Measurements from ENCODE around the gene SLC41A3. TPM values are rescaled to one million over a fixed set of nuclear protein-coding genes. Genes with fewer than 3 reads are reported as not detected.
"Not testable (repeated sequence)": the region's sequence is repeated elsewhere in the genome, so short reads cannot be mapped to it uniquely, and the experiment has no call there.

The SLC41A3 gene
- total RNA-seq, 1 donor from 2014 or later, result 99.1 TPM

GRCh38 chr3:126054870-126055269 is 29.1 kb downstream of the SLC41A3 start:
- DNase-seq (ENCODE audit: low read depth), result no peak

GRCh38 chr3:126053949-126054569 is 29.9 kb downstream of the SLC41A3 start:
- no peak for DNase-seq (ENCODE audit: low read depth)

- no peak for DNase-seq (ENCODE audit: low read depth)
These were observed 30.4 kb downstream of the SLC41A3 start for GRCh38 chr3:126053513-126053912.

GRCh38 chr3:126052196-126053058 is 31.5 kb downstream of the SLC41A3 start:
- no peak for DNase-seq (ENCODE audit: low read depth)

GRCh38 chr3:126051741-126052140 is 32.2 kb downstream of the SLC41A3 start:
- DNase-seq (ENCODE audit: low read depth), result no peak

- no peak for DNase-seq (ENCODE audit: low read depth)
These were observed 32.7 kb downstream of the SLC41A3 start for GRCh38 chr3:126051234-126051633.

- no peak for DNase-seq (ENCODE audit: low read depth)
These were observed 33.3 kb downstream of the SLC41A3 start for GRCh38 chr3:126050626-126051025.

GRCh38 chr3:126050050-126050392 is 33.9 kb downstream of the SLC41A3 start:
- DNase-seq (ENCODE audit: low read depth), result no peak

GRCh38 chr3:126049289-126050049 is 34.5 kb downstream of the SLC41A3 start:
- no peak for DNase-seq (ENCODE audit: low read depth)

- DNase-seq (ENCODE audit: low read depth), result no peak
These were observed 43.5 kb downstream of the SLC41A3 start for GRCh38 chr3:126040386-126040785.

GRCh38 chr3:126039870-126040269 is 44.1 kb downstream of the SLC41A3 start:
- no peak for DNase-seq (ENCODE audit: low read depth)

GRCh38 chr3:126038791-126039190 is 45.1 kb downstream of the SLC41A3 start:
- DNase-seq (ENCODE audit: low read depth), result not testable (repeated sequence)

- DNase-seq (ENCODE audit: low read depth), result no peak
These were observed 47.8 kb downstream of the SLC41A3 start for GRCh38 chr3:126036056-126036549.

- DNase-seq (ENCODE audit: low read depth), result no peak
These were observed 48.4 kb downstream of the SLC41A3 start for GRCh38 chr3:126035362-126036050.

GRCh38 chr3:126034481-126035361 is 49.2 kb downstream of the SLC41A3 start:
- peak; percentile 39 for DNase-seq (ENCODE audit: low read depth)

- DNase-seq (ENCODE audit: low read depth), result no peak
These were observed 50.2 kb downstream of the SLC41A3 start for GRCh38 chr3:126033765-126034164.

GRCh38 chr3:126033051-126033745 is 50.7 kb downstream of the SLC41A3 start:
- DNase-seq (ENCODE audit: low read depth), result no peak

GRCh38 chr3:126031981-126032471 is 51.9 kb downstream of the SLC41A3 start:
- DNase-seq (ENCODE audit: low read depth), result peak; percentile 26

- DNase-seq (ENCODE audit: low read depth), result no peak
These were observed 53.5 kb downstream of the SLC41A3 start for GRCh38 chr3:126030455-126030854.
